ENCODE results near the gene GAMT. TPM values are rescaled to one million over a fixed set of nuclear protein-coding genes. Genes with fewer than 3 reads are reported as not detected.

Gene GAMT
- total RNA-seq, 1 donor from 2014 or later, result 16.7 TPM

DNA sequence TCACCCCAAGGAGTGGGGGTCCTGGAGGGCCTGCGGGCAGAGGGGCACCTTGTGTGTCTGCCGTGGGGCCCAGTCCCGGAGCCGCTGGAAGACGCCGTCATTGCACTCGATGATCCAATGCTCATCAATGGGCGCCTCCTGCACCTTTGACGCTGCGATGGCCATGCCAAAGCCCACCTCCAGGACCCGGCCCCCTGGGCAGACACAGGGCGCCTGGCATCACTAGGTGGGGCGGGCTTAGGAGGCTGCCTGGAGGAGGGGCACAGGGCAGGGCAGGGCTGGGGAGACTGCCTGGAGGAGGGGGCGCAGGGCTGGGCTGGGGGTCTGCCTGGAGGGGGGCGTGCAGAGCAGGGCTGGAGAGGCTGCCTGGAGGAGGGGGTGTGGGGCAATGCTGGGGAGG, 1.6 kb downstream of the GAMT start:
- no peak for DNase-seq

DNA sequence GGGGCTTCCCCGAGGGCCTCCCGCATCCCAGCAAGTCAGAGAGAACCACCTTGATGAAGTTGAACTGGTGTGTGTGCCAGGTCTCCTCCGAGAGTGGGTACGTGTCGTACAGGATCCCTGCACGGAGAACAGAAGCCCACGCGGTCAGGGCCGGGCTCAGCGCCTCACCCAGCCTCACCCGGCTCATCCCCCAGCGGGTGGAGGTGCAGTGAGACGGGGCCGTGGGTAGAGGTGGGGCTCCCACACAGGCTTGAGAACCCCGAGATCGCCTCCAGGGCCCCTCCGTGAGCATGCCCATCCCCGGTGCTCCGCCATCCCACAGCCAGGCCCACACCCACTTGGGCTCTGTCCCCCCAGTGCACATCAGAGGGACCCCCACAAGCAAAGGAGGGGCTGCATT, 2.3 kb downstream of the GAMT start:
- no peak for DNase-seq

DNA sequence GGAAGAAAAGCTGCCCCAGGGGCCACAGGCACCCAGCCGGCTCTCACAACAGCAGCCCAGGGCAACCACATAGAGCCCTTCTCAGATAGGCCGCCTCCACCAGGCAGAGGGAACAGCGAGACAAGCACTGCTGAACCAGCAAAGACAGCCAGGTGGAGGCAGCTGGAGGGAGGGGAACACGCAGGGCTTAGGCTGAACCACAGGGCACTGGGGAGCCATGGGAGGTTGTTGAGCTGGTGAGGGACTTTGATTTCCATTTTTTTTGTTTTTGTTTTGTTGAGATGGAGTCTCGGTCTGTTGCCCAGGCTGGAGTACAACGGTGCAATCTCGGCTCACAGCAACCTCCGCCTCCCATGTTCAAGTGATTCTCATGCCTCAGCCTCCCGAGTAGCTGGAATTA, 3.5 kb downstream of the GAMT start:
- DNase-seq, result no peak

DNA sequence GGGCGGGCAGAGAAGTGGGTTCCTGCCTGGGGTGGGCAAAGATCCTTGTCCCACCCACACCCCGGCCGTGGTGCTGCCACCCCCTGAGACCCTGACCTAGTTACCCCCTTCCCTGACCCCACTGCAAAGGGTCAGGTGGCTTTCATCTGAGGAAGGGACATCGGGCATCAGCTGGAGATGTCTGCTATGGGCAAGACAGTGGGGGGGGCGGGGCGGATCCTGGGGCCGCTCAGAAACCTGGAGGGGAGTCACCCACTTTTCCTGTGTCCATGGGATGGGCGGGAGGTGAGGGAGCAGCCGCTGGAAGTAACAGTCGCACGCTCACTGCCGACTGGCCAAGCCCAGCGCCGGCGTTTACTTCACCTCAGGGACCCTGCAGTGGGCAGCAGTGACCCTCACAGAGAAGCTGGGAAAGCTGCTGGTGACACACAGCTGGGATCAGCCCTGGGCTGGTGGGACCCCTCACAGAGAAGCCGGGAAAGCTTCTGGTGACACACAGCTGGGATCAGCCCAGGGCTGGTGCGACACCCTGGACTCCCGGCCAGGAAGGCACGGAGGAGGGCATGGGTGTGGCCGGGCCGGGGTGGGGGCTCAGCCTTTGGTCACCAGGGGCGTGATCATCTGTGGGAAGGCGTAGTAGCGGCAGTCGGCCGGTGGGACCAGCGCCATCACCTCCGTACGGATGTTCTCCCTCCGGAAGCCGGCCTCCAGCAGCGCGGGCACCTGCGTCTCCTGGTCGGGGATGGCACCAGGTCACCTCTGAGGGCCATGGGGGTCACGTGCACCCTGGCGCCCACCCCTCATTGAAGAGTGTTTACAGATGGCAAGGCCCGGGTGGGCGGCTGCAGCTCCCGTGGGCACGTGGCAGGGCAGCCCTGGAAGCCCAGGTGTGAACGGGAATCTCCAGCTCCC, 4.3 kb downstream of the GAMT start:
- DNase-seq, result no peak

DNA sequence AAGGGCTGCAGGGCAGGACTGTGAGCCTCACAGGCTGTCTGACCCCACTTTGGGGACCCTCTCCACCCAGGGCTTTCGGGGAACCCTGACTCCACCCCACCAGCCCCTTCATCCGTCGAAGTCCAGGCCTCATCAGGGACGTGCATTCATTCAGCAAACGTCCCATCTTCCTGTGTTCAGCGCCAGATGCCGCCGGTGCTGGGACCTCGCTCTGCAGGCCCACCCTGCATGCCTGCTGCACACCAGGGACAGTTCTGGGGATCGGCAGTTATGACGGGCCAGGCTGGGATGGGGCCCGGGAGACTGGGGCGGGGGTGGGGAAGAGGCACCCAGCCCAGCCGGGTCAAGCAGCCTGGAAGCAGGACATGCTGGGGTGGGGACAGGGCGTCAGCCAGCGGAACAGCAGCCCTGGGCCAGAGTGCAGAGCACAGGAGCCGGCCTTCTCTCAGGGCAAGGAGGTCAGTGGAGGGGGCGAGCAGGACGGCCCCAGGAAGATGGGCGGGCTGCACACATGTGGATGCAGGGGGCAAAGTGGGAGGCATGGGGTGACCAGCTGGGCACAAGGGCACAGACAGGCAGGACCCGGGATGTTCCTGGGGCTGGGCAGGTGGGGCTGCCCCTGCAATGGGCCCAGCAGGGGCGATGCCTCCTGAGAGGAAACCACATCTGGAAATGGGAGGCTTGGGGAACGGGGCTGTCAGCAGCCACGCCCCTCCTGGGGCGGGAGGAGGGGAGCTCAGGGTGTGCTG, 5.1 kb downstream of the GAMT start:
- DNase-seq, result no peak

DNA sequence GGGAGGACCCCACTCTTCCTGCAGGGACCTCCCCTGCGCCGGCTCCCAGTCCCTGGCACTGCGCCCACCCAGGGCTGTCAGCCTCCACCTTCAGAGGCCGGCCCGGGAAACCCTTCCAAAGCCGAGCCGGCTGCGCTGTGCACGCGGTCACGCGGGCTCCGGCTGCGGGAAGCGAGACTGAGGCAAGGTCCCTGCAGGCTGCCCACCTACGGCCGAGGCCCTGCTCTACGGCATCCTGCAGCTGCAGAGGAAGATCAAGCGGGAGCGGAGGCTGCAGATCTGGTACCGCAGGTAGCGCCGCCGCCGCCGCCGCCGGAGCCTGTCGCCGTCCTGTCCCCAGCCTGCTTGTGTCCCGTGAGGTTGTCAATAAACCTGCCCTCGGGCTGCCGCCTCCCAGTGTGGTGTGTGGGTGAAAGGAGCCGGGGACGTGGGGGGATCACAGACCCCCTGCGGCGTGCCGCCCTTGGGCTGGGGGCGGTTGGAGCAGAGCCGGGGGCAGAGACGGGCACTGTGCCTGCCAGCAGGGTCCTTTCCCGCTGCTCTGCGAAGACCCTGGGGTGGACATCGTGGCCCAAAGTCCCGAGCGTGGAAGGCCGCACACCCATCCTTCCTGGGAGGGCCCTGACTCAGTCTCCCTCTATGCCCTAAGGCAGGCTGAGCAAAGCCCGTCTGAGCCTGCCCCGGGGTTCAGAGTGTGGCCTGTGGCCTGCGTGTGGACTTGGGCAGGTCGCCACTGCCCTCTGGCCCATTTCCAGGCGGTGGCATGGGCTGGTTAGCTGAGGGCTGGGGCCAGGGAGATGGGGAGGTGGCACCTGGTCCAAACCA, 5.9 kb downstream of the GAMT start:
- no peak for DNase-seq

DNA sequence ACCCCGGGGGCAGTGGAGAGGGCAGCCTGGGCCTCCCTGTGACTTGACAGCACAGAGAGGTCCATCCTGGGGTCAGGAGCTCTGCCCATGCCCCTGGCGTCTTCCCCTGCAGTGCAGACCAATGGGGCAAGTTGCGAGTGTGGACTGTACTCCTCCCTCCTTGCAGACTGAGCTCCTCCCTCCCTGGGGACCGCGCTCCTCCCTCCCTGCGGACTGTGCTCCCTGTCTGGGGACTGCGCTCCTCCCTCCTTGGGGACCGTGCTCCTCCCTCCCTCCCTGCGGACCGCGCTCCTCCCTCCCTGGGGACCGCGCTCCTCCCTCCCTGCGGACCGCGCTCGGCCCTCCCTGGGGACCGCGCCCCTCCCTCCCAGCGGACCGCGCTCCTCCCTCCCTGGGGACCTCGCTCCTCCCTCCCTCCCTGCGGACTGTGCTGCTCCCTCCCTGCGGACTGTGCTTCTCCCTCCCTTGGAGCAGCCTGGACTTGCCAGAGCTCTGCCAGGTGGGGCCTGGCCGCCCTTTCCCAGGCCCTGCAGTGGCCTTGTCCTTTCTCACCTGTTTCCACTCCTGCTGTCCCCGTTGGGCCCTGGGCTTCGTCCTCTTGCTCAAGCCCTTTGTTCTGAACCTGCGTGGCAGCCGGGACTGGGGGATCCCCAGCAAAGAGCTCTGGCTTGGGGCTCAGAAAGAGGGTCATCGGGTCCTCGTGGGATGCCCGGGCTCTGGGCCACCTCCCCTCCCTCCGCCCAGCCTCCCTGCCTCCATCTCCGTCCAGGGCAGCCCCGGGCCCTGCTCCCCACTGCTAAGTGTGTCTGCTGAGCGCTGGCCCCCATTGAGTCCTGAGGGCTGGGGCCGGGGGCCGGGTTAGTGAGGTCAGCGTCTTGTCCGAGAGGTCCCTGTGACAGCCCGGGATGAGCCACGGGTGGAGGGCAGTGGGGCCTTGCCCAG, 6.8 kb downstream of the GAMT start:
- no peak for DNase-seq

DNA sequence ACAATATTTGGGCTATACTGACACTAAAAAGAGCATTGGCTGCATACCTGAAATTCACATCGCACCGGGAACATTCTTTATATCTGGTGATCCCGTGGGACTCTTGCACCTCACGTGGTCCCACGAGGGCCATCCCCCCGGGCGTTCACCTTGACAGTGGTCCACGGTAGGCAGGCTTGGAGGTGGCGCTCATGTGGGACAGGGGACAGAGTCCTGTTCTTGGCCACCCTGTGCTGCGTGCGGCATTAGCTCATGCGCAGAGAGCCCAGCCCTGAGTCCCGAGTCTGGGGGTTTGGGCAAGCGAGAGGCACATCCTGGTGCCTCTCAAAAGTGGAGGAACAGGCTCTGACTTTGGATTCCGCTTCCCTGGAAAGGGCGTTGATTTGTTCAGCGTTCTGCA, 7.5 kb downstream of the GAMT start:
- no peak for DNase-seq

DNA sequence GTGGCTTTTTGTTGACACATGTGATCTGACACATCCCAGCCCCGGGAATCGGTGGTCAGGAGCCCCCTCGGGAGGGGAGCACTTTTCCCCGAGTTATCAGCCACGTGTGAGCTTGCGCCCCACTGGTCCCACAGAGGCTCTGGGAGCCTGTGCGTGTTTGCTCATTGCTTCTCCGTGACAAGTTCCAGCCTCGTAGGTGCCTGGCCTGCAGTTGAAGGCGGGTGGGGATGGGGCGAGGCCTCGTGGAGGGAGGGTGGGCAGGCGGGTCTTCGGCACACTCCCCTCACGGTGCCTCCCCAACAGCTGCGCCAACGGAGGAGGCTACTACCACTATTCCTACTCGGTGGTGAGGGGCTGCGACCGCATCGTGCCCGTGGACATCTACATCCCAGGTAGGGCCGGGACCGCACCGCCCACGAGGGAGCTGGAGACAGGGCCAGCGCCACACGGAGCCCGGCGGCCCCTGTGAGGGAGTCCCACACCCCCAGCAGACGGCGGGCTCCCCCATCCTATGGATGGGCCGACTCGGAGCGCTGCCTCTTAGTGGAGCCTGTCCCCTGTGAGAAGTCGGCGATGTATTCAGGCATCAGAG, 8.3 kb downstream of the GAMT start:
- no peak for DNase-seq

DNA sequence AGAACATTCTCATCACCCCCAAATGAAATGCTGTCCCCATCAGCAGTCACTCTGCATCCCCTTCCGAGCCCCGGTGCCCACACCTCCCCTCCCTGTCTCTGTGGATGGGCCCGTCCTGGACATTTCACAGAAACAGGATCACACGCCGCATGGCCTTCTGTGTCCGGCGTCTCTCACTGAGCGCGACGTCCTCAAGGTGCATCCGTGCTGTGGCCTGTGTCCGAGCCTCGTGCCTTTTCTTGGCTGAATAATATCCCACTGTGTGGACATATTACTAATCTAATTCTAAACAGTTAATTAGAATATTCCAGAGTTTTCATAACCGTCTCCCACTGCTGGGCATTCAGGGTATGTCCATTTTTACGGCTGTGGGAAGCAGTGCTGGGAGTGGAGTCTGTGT, 8.9 kb downstream of the GAMT start:
- no peak for DNase-seq

DNA sequence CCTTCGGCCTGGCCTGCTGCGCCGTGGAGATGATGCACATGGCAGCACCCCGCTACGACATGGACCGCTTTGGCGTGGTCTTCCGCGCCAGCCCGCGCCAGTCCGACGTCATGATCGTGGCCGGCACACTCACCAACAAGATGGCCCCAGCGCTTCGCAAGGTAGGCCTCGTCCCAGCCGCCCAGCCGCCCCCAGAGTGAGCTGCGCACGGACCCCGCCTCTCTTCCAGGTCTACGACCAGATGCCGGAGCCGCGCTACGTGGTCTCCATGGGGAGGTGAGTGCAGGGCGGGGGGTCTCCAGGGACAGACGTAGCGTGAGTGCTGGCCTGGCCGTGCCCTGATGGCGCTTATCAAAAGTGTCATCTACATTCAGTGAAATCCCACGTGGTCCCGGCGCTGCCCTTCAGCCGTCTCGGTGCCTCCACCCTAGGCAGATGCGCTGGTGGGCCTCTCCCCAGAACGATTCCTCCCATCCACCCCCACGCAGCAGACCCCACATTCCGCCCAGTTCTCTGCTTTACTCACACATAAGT, 10.4 kb downstream of the GAMT start:
- no peak for DNase-seq

DNA sequence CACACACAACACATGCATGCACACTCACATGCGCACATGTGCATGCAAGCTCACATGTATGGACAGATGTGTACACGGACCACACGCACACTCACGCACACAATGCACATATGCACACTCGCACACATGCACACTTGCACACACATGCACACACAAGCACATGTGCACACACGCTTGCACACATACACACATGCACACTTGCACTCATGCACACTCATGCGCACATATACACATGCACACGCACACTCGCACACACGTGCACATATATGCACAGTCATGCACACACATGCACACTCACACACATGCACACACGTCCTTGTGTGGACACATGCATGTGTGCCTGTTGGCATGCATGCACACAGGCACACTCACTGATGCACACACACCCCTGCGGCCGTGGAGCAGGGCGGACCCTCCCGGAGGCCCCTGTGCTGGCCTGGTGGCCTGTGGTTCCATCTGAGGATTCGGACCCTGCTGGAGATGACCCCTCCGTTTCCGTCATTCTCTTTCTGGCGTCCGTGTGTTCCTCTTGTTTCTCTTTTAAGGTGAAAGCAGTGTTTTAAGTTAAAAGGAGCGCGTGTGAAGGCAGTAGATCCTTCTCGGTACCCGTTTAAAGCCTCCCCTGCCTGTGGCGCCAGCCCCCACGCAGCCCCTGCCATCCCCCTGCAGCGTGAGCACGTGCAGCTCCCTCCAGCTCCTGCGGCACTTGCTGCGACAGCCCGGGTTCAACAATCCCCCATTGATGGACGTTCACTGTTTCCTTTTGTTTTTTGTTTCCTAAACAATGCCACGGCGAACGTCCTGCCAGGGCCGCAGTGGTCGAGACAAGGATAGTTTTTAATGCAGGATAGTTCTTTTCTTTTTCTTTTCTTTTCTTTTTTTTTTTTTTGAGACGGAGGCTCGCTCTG, 12.1 kb downstream of the GAMT start:
- peak; percentile 54 for DNase-seq

DNA sequence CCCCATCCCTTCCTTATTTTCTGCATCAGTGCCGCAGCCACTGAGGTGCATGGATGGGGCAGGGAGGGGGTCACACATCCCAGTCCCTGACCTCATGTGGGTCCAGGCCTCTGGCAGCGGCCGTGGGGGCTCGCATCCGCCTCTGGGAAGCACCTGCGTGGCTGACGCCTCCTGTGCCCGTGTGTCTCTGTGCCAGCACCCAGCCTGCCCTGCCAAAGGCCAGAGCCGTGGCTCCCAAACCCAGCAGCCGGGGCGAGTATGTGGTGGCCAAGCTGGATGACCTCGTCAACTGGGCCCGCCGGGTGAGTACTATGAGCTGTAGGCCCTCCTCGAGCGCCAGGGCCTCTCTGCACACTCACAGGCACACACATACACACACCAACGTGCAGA, 12.7 kb downstream of the GAMT start:
- DNase-seq, result no peak

DNA sequence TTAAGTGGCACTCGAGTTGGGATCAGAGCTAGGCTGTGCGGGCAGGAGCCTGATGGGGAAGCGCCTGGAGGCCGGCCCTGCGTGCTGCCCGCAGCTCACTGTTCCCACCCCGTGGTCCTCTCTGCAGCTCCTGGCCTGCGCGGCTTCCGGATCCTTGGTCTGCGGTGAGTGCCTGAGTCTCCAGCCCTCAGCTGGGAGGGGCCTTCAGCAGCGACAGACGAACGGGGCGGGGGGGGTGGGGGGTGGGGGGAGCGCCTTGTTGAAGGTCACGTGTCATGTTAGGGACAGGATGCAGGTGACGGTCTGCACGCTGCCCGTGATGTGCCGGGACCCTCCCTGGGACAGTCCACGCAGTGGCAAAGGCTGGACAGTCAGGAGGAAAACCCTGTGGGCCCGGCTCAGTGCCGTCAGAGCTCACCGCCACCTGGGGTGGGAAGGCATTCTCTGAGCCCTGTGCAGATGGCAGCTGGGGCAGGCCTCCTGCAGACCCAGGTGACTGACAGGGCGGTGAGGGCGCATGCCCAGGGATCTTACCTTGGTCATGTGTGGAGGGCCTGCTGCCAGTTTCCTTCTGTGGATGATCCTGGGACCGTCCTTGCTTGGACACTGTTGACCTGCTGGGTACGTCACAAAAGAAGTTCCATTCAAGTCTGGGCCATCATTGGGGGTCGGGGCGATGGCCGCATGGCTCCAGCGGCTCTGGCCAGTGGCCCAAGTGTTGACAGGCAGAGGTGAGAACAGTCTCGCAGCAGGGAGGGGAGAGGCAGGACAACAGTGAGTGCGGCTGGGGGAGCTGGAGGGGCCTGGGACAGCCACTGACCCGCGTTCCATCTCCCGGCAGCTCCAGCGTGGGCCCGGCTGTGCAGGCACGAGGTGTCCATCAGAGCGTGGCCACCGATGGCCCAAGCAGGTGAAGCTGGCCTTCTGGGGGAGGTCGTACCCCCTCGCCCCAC, 13.4 kb downstream of the GAMT start:
- DNase-seq, result no peak

DNA sequence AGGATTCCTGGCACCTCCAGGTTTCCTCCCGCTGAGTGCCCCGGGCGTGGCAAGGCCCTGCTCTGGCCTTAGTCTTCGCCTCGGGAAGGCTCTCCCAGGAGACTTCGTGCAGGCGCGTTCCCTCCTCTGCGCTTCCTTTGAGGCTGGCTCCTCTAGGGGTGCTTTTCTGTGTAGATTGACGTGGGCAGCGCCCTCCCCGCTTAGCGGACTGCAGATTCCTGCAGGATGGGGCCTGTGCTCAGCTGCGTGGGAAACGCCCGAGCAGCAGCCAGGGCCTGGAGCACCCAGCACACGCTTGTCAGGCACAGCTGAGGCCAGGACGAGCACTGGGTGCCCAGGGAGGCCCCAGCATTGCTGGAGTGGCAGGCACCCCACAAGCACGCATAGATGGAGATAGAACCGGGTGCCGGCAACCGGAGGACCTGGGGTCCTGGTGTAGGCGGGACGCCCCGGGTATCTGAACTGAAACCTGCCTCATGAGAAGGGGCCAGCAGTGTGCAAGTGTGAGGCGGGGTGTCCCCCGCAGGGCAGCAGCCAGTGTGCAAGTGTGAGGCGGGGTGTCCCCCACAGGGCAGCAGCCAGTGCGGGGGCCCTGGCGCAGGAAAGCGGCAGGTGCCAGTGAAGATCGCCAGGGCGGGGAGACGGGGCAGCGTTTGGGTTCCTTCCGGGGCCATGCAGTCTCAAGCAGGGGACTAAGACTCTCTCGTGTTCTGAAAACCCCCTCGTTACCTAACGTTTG, 14.2 kb downstream of the GAMT start:
- DNase-seq, result no peak

DNA sequence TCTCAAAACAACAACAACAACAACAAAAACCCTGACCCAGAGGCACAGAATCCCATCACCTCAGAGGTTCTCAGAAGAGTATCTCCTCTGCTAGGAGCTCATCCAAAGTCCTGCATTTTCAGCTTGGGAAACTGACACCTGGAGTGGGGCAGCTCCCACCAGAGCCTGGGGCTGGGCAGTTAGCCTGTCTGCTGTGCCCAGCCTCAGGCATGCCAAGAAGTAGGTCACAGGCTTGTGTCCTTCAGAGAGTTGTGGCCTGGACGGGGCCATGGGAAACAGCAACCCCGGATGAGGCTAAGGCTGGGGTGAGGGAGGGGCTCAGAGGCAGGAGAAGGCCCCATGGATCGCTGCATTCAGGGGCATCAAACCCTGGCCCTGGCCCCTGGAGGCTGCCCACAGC, 15.5 kb downstream of the GAMT start:
- DNase-seq, result no peak

DNA sequence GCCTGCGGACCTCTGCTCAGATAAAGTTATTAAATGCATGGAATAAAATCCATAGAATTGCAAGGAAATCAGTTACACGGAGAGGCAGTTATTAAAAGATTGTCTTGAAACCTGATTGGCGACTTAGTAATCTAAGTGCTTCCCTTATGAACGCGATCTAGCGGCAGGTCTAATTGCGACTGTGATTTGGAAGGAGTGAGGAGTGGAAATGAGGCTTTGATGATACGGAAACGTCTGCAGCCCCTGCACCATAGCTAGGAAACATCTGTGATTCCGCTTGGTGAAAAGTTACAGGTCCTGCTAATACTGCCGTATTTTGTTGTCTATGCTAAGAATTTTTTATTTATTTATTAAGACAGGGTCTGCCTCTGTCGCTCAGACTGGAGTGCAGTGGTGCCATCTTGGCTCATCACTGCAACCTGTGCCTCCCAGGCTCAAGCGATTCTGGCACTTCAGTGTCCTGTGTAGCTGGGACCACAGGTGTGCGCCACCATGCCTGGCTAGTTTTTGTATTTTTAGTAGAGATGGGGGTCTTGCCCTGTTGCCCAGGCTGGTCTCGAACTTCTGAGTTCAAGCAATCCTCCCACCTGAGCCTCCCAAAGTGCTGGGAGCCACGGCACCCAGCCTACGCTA, 16.7 kb downstream of the GAMT start:
- DNase-seq, result no peak

DNA sequence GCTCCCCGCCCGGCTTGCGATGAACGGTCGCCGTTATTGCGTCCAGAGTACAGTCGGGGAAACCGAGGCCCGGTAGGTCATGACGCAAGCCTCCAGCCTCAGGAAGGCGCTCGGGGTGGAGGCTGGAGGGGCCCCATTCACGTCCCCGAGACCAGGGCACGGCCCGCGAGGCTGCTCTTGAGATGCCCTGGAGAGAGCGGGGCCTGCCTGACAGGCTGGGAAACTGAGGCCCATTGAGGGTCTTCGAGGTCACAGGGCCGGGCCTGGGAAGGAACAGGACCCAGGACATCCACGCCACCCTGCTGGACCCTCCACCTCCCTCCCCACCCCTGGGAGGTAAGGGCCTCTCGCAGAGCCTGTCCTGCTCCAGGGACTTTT, 17.3 kb downstream of the GAMT start:
- DNase-seq, result no peak
